ENCODE measurements around the gene ST7.

GRCh38 chr7:117194445-117194844 lies 241.1 kb downstream of the ST7 start:
- TF ChIP-seq CTCF (optimal IDR thresholded peaks at IDR 0.05 in 1 of 3, IDR thresholded peaks at IDR 0.05 in 1 of 3, conservative IDR thresholded peaks at IDR 0.05 in 1 of 3; ENCODE audit: extremely low read depth in 1 of 3, insufficient read depth in 2 of 3, low read length in 3 of 3) (no peak), EZH2 (IDR thresholded peaks at IDR 0.05; ENCODE audit: low read length) (no peak)
